ENCODE results near the gene CASP9.

- TF ChIP-seq CTCF (IDR thresholded peaks at IDR 0.05; ENCODE audit: insufficient read depth, low read length) (no peak), POLR2AphosphoS5 (IDR thresholded peaks at IDR 0.05; ENCODE audit: low read depth) (no peak)
Measured at GRCh38 chr1:15515022-15515663, 8.9 kb downstream of the CASP9 start.

Measured in HL-60 (cell line).